HepG2 (cell line): ENCODE data around the gene CRYGS. TPM values are rescaled to one million over a fixed set of nuclear protein-coding genes. Genes with fewer than 3 reads are reported as not detected.
A peak's percentile ranks its signal among the peaks of the same experiment; 100 is the strongest.

Experiments used
- ATAC-seq: fragments of 200-7000 bp; cut with Tn5 transposase; 3 replicates; pipeline ENCODE4 v1.9.1; 2020; ENCODE audit warnings: mild to moderate bottlenecking, moderate library complexity
- BruUV-seq: library from RNA; stranded (reverse); fragments of 400-500 nt; replicated peaks from 2 replicates; lab custom pipeline; 2021; lab: Mats Ljungman, UMichigan
- CTCF ChIA-PET: fragments of 300-600 bp; formaldehyde crosslinking; extraction: SDS; loops from one replicate; lab custom pipeline; 2021; ENCODE audit warnings: low total read pairs, inconsistent platforms, low intra/inter-chr PET ratio; lab: Yijun Ruan, JAX
- POLR2A ChIA-PET: fragments of 350-600 bp; sonication (Branson Sonifier 250); formaldehyde crosslinking; loops from one replicate; lab custom pipeline; 2020; ENCODE audit warnings: antibody characterized with exemption, inconsistent platforms; lab: Yijun Ruan, JAX
- DNase-seq: peaks from one replicate; pipeline ENCODE4 v3.0.0-alpha.2; 2015; ENCODE audit warnings: low spot score
- FAIRE-seq: peaks from 3 replicates; lab custom pipeline; 2011; peaks lifted over from hg19 to GRCh38; lab: Jason Lieb, UNC
- H2AFZ ChIP-seq: one replicate; pipeline ENCODE4 v1.6.1; 2011; ENCODE audit warnings: low read length, inconsistent platforms
- H3K27ac ChIP-seq: fragments of 300-600 bp; 3 replicates; pipeline ENCODE4 v1.8.0; 2011; ENCODE audit warnings: mixed run types, mild to moderate bottlenecking, mixed read lengths, low read length, inconsistent platforms; ENCODE audit not compliant: insufficient read depth; ENCODE audit errors: extremely low read length
- H3K27me3 ChIP-seq, 2 experiments: fragments of 200-600 bp in 1 of 2; 2 replicates in 1 of 2; 3 replicates in 1 of 2; pipeline versions ENCODE4 v1.6.0 to v1.8.0; 2011; ENCODE audit warnings: low read length in 2 of 2, mild to moderate bottlenecking in 2 of 2, moderate library complexity in 2 of 2, inconsistent platforms in 1 of 2; ENCODE audit not compliant: insufficient read depth in 2 of 2, control insufficient read depth in 1 of 2
- H3K36me3 ChIP-seq, 2 experiments: fragments of 200-600 bp in 1 of 2; replicated peaks in 1 of 2; 2 replicates in 1 of 2; 3 replicates in 1 of 2; pipeline versions ENCODE4 v1.5.1 to v1.8.0; 2011; ENCODE audit warnings: low read length in 2 of 2, inconsistent platforms in 1 of 2; ENCODE audit not compliant: insufficient read depth in 2 of 2, control insufficient read depth in 1 of 2
- H3K4me1 ChIP-seq: 2 replicates; pipeline ENCODE4 v1.5.1; 2012; ENCODE audit warnings: low read length, inconsistent platforms; ENCODE audit not compliant: insufficient read depth
- H3K4me2 ChIP-seq: 2 replicates; pipeline ENCODE4 v1.6.0; 2011; ENCODE audit warnings: low read depth, low read length, inconsistent platforms
- H3K4me3 ChIP-seq, 3 experiments: fragments of 200-600 bp in 1 of 3; sonication (generic), shearing (Covaris generic) in 1 of 3; replicated peaks in 1 of 3; 2 replicates each; pipeline ENCODE4 v1.5.1; 2011 to 2016; ENCODE audit warnings: low read length in 3 of 3, inconsistent platforms in 2 of 3, low read depth in 2 of 3, mild to moderate bottlenecking in 2 of 3, control low read depth in 1 of 3, mixed read lengths in 1 of 3; ENCODE audit not compliant: insufficient read depth in 1 of 3
- H3K79me2 ChIP-seq: one replicate; pipeline ENCODE4 v1.6.1; 2011; ENCODE audit warnings: low read length, inconsistent platforms; ENCODE audit not compliant: insufficient read depth
- H3K9ac ChIP-seq: 2 replicates; pipeline ENCODE4 v1.6.0; 2011; ENCODE audit warnings: mild to moderate bottlenecking, low read depth, low read length, inconsistent platforms; ENCODE audit not compliant: insufficient read depth
- H3K9me3 ChIP-seq: 2 replicates; pipeline ENCODE4 v1.5.1; 2012; ENCODE audit warnings: mild to moderate bottlenecking, low read length
- H4K20me1 ChIP-seq: 2 replicates; pipeline ENCODE4 v1.6.0; 2011; ENCODE audit warnings: inconsistent platforms, mild to moderate bottlenecking, low read length, moderate library complexity; ENCODE audit not compliant: insufficient read depth
- CEBPB ChIP-seq: IDR thresholded peaks from 2 replicates; pipeline ENCODE4 v1.6.1; 2011; ENCODE audit warnings: low read depth, low read length, improper control_type of control experiment, borderline replicate concordance
- FOXC1 ChIP-seq: sonication (generic); formaldehyde crosslinking; IDR thresholded peaks from 2 replicates; pipeline ENCODE4 v1.8.0; 2022; ENCODE audit warnings: mild to moderate bottlenecking, missing genetic modification reagents, borderline replicate concordance
- POLR2A ChIP-seq, 2 experiments: IDR thresholded peaks; 2 replicates each; pipeline ENCODE4 v1.6.1; 2011; ENCODE audit warnings: low read depth in 2 of 2, low read length in 2 of 2, mild to moderate bottlenecking in 1 of 2, moderate library complexity in 1 of 2; ENCODE audit not compliant: insufficient read depth in 1 of 2
- YEATS4 ChIP-seq: sonication (generic); formaldehyde crosslinking; IDR thresholded peaks from 2 replicates; pipeline ENCODE4 v1.4.0; 2020; ENCODE audit warnings: missing genetic modification reagents, borderline replicate concordance
- YY1 ChIP-seq: IDR thresholded peaks from 2 replicates; pipeline ENCODE4 v1.6.1; 2011; ENCODE audit warnings: low read length, low read depth, moderate library complexity, mild to moderate bottlenecking; ENCODE audit not compliant: insufficient read depth, insufficient replicate concordance
- ZBTB7A ChIP-seq: sonication (generic); formaldehyde crosslinking; IDR thresholded peaks from 2 replicates; pipeline ENCODE4 v1.8.0; 2022; ENCODE audit warnings: mild to moderate bottlenecking, missing genetic modification reagents
- ZNF143 ChIP-seq: sonication (generic); formaldehyde crosslinking; IDR thresholded peaks from 2 replicates; pipeline ENCODE4 v1.4.0; 2020; ENCODE audit warnings: missing genetic modification reagents
- ZNF317 ChIP-seq: sonication (generic); formaldehyde crosslinking; IDR thresholded peaks from 2 replicates; pipeline ENCODE4 v1.5.0; 2020; ENCODE audit warnings: mild to moderate bottlenecking, missing genetic modification reagents
- ZNF557 ChIP-seq: sonication (generic); formaldehyde crosslinking; IDR thresholded peaks from 2 replicates; pipeline ENCODE4 v1.4.0; 2020; ENCODE audit warnings: missing genetic modification reagents
- WGBS: methylation state at CpG from one replicate; pipeline ENCODE4 v1.1.6; 2017; ENCODE audit warnings: low lambda C conversion rate; 5-methylcytosine and 5-hydroxymethylcytosine counted together
- in situ Hi-C: cut with HindIII; loops from 2 replicates; pipeline ENCODE4 v1.10.0; 2017; ENCODE audit warnings: low pct_unique_long_range_greater_than_20kb; ENCODE audit not compliant: extremely low pct_ligation_motif_present
- intact Hi-C: fragments of 100-400 bp; cut with micrococcal nuclease; formaldehyde crosslinking; loops from one replicate; pipeline ENCODE4 v1.10.0; 2022; ENCODE audit not compliant: unreplicated experiment
- polyA plus RNA-seq, 8 experiments: library from polyadenylated mRNA; depleted of rRNA in 3 of 8; stranded (reverse) in 7 of 8; unstranded in 1 of 8; fragments of >200 nt; fragmentation: Illumina TruSeq in 4 of 8; extraction: Trizol in 4 of 8; gene quantifications; 2 replicates each; pipeline versions ENCODE4 v1.2.1 to v1.2.3, GENCODE V29; 2011 to 2016; ENCODE audit warnings: low read depth in 4 of 8, missing spikeins in 1 of 8, mixed read lengths in 1 of 8; ENCODE audit not compliant: insufficient read depth in 1 of 8
- total RNA-seq, 5 experiments: library from RNA; depleted of rRNA; stranded (reverse); fragments of >200 nt; fragmentation: Illumina TruSeq; extraction: Trizol; gene quantifications; 2 replicates each; pipeline ENCODE4 v1.2.3, GENCODE V29; 2016; ENCODE audit warnings: low read depth in 1 of 5
- TF ChIP-seq, protein P1 (sequence below), 2 experiments: sonication (generic) in 1 of 2; formaldehyde crosslinking in 1 of 2; IDR thresholded peaks; 2 replicates each; pipeline versions ENCODE4 v1.5.1 to v1.6.1; 2011 to 2020; ENCODE audit warnings: borderline replicate concordance in 1 of 2, low read depth in 1 of 2, low read length in 1 of 2, mild to moderate bottlenecking in 1 of 2, missing genetic modification reagents in 1 of 2, moderate library complexity in 1 of 2
- TF ChIP-seq, protein P2 (sequence below): sonication (generic); formaldehyde crosslinking; IDR thresholded peaks from 2 replicates; pipeline ENCODE4 v1.4.0; 2020; ENCODE audit warnings: mild to moderate bottlenecking, missing genetic modification reagents

The CRYGS gene
- total and polyA plus RNA-seq, 2 of the 13 experiments (the other 11 are each of a cell fraction or from before 2014, with no cell fraction given), result 2.1 to 6.7 TPM

DNA sequence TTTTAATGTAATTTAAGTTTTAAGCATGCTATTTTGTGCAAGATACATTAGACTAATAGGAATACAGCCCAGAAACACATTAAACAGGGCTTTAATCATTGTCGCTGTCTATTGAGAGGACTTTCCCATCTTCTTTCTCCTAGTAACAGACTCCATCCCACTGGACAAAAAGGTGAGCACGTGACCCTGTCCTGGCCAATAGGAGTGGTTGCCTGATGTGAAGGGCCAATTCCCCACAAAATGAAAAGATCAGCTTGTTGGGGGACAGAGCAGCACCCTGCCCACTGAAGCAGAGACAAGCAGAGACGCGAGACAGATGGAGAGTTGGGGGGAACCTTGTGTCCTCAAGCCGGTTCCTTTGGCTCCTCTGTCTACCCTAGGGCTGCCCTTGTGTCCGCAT lies 21.2 kb downstream of the CRYGS start:
- FAIRE-seq, result no peak
- 81% methylated on average over 6 of the region's 6 CpGs for WGBS
- peaks cover 58% of the 10 kb centered on the region for H3K4me1 ChIP-seq
- TF ChIP-seq ZNF317 (CRISPR knock-in tag), result no peak
- TF ChIP-seq, protein P1, sequence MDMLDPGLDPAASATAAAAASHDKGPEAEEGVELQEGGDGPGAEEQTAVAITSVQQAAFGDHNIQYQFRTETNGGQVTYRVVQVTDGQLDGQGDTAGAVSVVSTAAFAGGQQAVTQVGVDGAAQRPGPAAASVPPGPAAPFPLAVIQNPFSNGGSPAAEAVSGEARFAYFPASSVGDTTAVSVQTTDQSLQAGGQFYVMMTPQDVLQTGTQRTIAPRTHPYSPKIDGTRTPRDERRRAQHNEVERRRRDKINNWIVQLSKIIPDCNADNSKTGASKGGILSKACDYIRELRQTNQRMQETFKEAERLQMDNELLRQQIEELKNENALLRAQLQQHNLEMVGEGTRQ (IDR thresholded peaks at IDR 0.05; ENCODE audit: low read depth, low read length), result no peak
- TF ChIP-seq, protein P1 (CRISPR knock-in tag; IDR thresholded peaks at IDR 0.05; ENCODE audit: borderline replicate concordance), result peak; percentile 30; the same call in 1 of the 2 replicates
- H3K4me3 ChIP-seq, result no peak overlapping the region
- H2AFZ ChIP-seq, result no peak overlapping the region
- no peaks in the 10 kb centered on the region for H3K9me3 ChIP-seq
- H3K36me3 ChIP-seq, result no peaks in the 10 kb centered on the region
- intact Hi-C loops (no loop called here), in situ Hi-C loops (no loop called here)
- peak overlapping the region; percentile 20; the same call in 1 of the 2 replicates for H3K4me2 ChIP-seq
- no peaks in the 10 kb centered on the region for H4K20me1 ChIP-seq
- 0 out of 5 replicates have a peak, but pooled peaks cover 0 to 1% of the 10 kb centered on the region in 2 experiments for H3K27me3 ChIP-seq
- POLR2A ChIA-PET, result no interaction called here
- CTCF ChIA-PET, result no interaction called here
- H3K27ac ChIP-seq, result no peak overlapping the region
- H3K79me2 ChIP-seq, result no peaks in the 10 kb centered on the region
- no peak overlapping the region for H3K9ac ChIP-seq
- ATAC-seq, result no peak
- DNase-seq, result no peak
- BruUV-seq, result no TSS peak

DNA sequence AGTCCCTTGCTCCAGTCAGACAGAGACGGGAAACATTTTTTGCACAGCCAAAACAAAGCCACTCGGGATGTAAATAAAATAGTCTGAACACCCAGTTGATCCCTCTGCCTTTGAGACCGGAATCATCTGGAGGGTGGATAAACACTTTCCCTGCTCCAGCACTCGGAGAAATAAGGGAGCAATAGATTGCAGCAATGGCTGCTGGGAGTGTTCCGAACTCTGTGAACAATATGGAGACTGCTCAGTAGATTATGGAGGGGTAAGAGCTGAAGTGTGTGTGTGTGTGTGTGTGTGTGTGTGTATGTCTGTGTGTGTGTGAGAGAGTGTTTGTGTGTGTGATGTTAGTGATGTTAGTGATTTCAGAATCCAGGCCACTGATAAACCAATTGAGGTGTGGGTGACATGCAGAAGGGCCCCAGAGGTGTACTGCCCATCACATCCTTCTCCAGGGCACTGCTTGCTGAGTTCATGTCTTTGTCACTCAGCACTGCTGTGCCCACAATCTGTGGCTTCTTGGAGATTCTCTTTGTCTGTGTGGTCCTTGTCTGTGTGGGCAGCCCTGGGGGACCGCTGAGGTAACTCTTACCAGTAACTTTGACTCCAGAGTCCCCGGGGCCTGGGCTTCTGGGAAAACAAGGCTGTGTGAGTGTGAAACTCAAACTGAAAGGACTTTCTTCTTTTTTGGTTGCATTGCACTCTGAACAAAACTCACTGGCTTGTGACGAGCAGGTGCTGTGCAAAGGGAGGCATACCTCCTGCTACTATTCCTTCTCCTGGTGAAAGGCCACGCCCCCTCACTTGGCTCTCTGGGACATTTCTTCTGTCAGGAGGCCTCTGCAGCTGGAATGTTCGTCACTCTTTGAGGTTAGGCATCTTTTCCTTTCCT lies 23.0 kb downstream of the CRYGS start:
- peak overlapping the region; percentile 95 for H2AFZ ChIP-seq
- DNase-seq, result no peak
- TF ChIP-seq CEBPB, result 0 out of 2 replicates have a peak, but pooled peaks have one; percentile 3
- TF ChIP-seq, protein P2, sequence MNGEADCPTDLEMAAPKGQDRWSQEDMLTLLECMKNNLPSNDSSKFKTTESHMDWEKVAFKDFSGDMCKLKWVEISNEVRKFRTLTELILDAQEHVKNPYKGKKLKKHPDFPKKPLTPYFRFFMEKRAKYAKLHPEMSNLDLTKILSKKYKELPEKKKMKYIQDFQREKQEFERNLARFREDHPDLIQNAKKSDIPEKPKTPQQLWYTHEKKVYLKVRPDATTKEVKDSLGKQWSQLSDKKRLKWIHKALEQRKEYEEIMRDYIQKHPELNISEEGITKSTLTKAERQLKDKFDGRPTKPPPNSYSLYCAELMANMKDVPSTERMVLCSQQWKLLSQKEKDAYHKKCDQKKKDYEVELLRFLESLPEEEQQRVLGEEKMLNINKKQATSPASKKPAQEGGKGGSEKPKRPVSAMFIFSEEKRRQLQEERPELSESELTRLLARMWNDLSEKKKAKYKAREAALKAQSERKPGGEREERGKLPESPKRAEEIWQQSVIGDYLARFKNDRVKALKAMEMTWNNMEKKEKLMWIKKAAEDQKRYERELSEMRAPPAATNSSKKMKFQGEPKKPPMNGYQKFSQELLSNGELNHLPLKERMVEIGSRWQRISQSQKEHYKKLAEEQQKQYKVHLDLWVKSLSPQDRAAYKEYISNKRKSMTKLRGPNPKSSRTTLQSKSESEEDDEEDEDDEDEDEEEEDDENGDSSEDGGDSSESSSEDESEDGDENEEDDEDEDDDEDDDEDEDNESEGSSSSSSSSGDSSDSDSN, result 0 out of 2 replicates have a peak, but pooled peaks have one; percentile 29
- no peak for TF ChIP-seq ZNF557 (CRISPR knock-in tag)
- TF ChIP-seq FOXC1, result peak; percentile 22; the same call in 1 of the 2 replicates
- 0 out of 2 replicates have a peak, but pooled peaks have one; percentile 54 for TF ChIP-seq YEATS4 (CRISPR knock-in tag)
- TF ChIP-seq ZBTB7A (CRISPR knock-in tag), result 0 out of 2 replicates have a peak, but pooled peaks have one; percentile 30
- peak; percentile 81 for TF ChIP-seq YY1
- TF ChIP-seq ZNF143 (CRISPR knock-in tag), result peak; percentile 83
- peak in 1 of 2 experiments; percentile 38; a peak in 1 of 4 replicates for TF ChIP-seq POLR2A (IDR thresholded peaks at IDR 0.05; ENCODE audit: insufficient read depth in 1 of 2, low read depth in 2 of 2, low read length in 2 of 2)

More for the DNA sequence above, 23.0 kb downstream of the CRYGS start:
- ATAC-seq, result peak; percentile 84
- CTCF ChIA-PET, result no interaction called here
- intact Hi-C loops (no loop called here), in situ Hi-C loops (no loop called here)
- peak; percentile 81 for FAIRE-seq
- H3K4me1 ChIP-seq, result peaks cover 52% of the 10 kb centered on the region
- H3K36me3 ChIP-seq, result no peaks in the 10 kb centered on the region
- POLR2A ChIA-PET, result interaction anchor here (1.5 kb wide), 1 partner anchor 18 kb away, joined by 3 read pairs; no protein-coding TSS in a partner anchor
- no peaks in the 10 kb centered on the region for H3K79me2 ChIP-seq
- H3K27ac ChIP-seq, result no peak overlapping the region
- no TSS peak for BruUV-seq
- H3K9me3 ChIP-seq, result no peaks in the 10 kb centered on the region
- H3K27me3 ChIP-seq, result 0 out of 5 replicates have a peak, but pooled peaks cover 1 to 3% of the 10 kb centered on the region in 2 experiments
- H3K9ac ChIP-seq, result peak overlapping the region; percentile 49
- peak overlapping the region; percentile 71 to 77 (median 71) for H3K4me3 ChIP-seq
- no peaks in the 10 kb centered on the region for H4K20me1 ChIP-seq
- 5% methylated on average over 10 of the region's 10 CpGs for WGBS
- H3K4me2 ChIP-seq, result peak overlapping the region; percentile 89
